ENCODE data around the gene UCN2. TPM values are rescaled to one million over a fixed set of nuclear protein-coding genes. Genes with fewer than 3 reads are reported as not detected.
"Not testable (repeated sequence)": the region's sequence is repeated elsewhere in the genome, so short reads cannot be mapped to it uniquely, and the experiment has no call there.

The UCN2 gene
- total RNA-seq, 1 donor from 2014 or later: not detected

- Mint-ChIP-seq H3K4me3 (no peak overlapping the region), H3K36me3 (ENCODE audit: low read depth) (peaks cover 55% of the 10 kb centered on the region), H3K27ac (peak overlapping the region; percentile 37), H3K27me3 (no peaks in the 10 kb centered on the region), H3K9me3 (no peaks in the 10 kb centered on the region), H3K4me1 (peaks cover 24% of the 10 kb centered on the region)
- DNase-seq: peak; percentile 95
- intact Hi-C loops (cut with micrococcal nuclease): loop anchor here (1.0 to 2.0 kb wide), 4 partner anchors 83 to 276 kb away; partner anchors contain the start of genes CCDC51 and TMA7
These were observed 14.6 kb downstream of the UCN2 start for GRCh38 chr3:48548729-48549705.

GRCh38 chr3:48548126-48548525 lies 15.5 kb downstream of the UCN2 start:
- no peak overlapping the region for H3K27ac Mint-ChIP-seq
- no peaks in the 10 kb centered on the region for H3K9me3 Mint-ChIP-seq
- H3K4me3 Mint-ChIP-seq: no peak overlapping the region
- intact Hi-C loops (cut with micrococcal nuclease): loop anchor here (1.0 to 2.0 kb wide), 4 partner anchors 82 to 275 kb away; partner anchors contain the start of genes CCDC51 and TMA7
- no peak for DNase-seq
- H3K36me3 Mint-ChIP-seq (ENCODE audit: low read depth): peaks cover 52% of the 10 kb centered on the region
- peaks cover 17% of the 10 kb centered on the region for H3K4me1 Mint-ChIP-seq
- H3K27me3 Mint-ChIP-seq: no peaks in the 10 kb centered on the region

DNA sequence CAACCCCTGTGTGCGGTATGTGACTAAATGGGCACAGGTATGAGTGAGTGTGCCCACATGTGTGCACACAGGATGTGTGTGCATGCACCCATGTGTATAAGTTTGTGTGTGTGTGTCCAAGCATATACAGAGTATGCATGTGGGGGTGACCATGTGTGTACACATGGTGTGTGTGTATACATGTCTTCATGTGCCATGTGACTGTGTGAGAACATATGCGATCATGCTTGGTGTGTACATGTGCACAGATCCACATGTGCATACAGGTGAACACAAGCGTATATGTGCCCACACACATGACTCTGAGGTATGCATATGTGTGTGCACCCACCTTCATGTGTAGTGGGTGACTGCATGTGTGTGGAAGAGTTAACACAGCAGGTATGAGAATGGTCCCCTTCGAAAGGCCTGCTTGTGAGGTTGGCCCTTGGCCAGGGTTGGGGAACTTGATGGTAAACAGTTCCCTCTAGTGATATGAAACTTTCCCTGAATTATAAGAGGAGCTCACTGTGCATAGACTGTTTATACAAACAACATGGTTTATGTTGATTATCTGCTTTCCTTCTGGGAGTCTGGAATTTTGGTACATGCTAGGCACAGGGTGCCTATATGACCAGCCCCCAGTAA lies 17.3 kb downstream of the UCN2 start:
- Mint-ChIP-seq H3K36me3 (ENCODE audit: low read depth) (peaks cover 57% of the 10 kb centered on the region), H3K27ac (no peak overlapping the region), H3K4me3 (no peak overlapping the region), H3K4me1 (peaks cover 15% of the 10 kb centered on the region), H3K27me3 (no peaks in the 10 kb centered on the region), H3K9me3 (no peaks in the 10 kb centered on the region)
- intact Hi-C loops (cut with micrococcal nuclease): no loop called here
- DNase-seq: peak; percentile 54

- H3K27me3 Mint-ChIP-seq: no peaks in the 10 kb centered on the region
- H3K27ac Mint-ChIP-seq: no peak overlapping the region
- H3K9me3 Mint-ChIP-seq: no peaks in the 10 kb centered on the region
- H3K36me3 Mint-ChIP-seq (ENCODE audit: low read depth): peaks cover 53% of the 10 kb centered on the region
- no peak for DNase-seq
- intact Hi-C loops (cut with micrococcal nuclease): no loop called here
- peaks cover 4% of the 10 kb centered on the region for H3K4me1 Mint-ChIP-seq
- no peak overlapping the region for H3K4me3 Mint-ChIP-seq
These were observed 19.4 kb downstream of the UCN2 start for GRCh38 chr3:48544141-48544540.

GRCh38 chr3:48543271-48543866 lies 20.2 kb downstream of the UCN2 start:
- Mint-ChIP-seq H3K9me3 (no peaks in the 10 kb centered on the region), H3K4me1 (peaks cover 2% of the 10 kb centered on the region), H3K36me3 (ENCODE audit: low read depth) (peaks cover 55% of the 10 kb centered on the region), H3K4me3 (no peak overlapping the region), H3K27ac (no peak overlapping the region), H3K27me3 (no peaks in the 10 kb centered on the region)
- intact Hi-C loops (cut with micrococcal nuclease): no loop called here
- DNase-seq: no peak

- Mint-ChIP-seq H3K9me3 (no peaks in the 10 kb centered on the region), H3K27me3 (no peaks in the 10 kb centered on the region), H3K4me3 (no peak overlapping the region), H3K4me1 (peaks cover 6% of the 10 kb centered on the region), H3K36me3 (ENCODE audit: low read depth) (peaks cover 61% of the 10 kb centered on the region), H3K27ac (no peak overlapping the region)
- DNase-seq: no peak
- intact Hi-C loops (cut with micrococcal nuclease): no loop called here
These were observed 25.1 kb downstream of the UCN2 start for GRCh38 chr3:48538451-48538850.

DNA sequence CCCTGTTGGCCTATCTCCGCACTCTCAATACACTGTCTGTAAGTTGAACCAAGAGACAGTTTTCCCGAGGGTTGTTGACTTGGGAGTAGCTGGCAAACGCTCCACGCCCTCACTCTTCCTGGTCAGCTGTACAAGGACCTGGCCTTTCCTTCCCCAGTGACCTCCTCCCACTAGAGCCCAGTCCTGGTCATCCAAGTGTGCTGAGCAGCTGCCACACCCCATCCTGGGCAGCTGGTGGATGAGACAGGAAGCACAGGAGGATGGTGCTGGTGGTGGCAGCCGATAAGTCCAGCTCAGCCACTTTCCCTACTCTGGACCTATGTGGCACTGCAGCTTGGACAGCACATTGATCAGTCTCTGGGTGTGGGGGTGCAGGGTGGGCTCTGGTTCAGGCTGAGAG lies 26.8 kb downstream of the UCN2 start:
- Mint-ChIP-seq H3K27ac (no peak overlapping the region), H3K4me3 (no peak overlapping the region), H3K36me3 (ENCODE audit: low read depth) (peaks cover 66% of the 10 kb centered on the region), H3K27me3 (no peaks in the 10 kb centered on the region), H3K9me3 (no peaks in the 10 kb centered on the region), H3K4me1 (peaks cover 5% of the 10 kb centered on the region)
- intact Hi-C loops (cut with micrococcal nuclease): no loop called here
- no peak for DNase-seq

- no peak for DNase-seq
- intact Hi-C loops (cut with micrococcal nuclease): no loop called here
- H3K9me3 Mint-ChIP-seq: no peaks in the 10 kb centered on the region
- peaks cover 4% of the 10 kb centered on the region for H3K4me1 Mint-ChIP-seq
- H3K36me3 Mint-ChIP-seq (ENCODE audit: low read depth): peaks cover 66% of the 10 kb centered on the region
- H3K4me3 Mint-ChIP-seq: no peak overlapping the region
- H3K27ac Mint-ChIP-seq: no peak overlapping the region
- H3K27me3 Mint-ChIP-seq: no peaks in the 10 kb centered on the region
These were observed 27.5 kb downstream of the UCN2 start for GRCh38 chr3:48536116-48536515.

DNA sequence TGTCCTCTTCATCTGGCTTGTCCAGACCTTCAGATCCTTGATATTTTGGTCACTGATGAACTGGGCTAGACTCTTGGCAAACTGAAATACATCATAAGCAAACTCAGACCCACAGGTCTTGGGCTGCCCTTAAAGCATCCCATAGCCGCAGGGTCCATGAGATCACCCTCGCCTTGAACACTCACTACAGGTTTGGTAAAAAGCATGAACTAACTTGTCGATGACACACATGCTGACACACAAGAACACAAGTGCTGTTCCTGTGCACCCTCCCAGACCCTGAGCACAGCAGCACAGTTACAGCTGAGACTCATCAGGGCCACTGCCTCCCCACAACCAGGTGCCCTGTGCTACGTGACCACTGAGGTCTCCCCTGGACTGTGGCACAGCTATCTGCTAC lies 28.0 kb downstream of the UCN2 start:
- H3K36me3 Mint-ChIP-seq (ENCODE audit: low read depth): peaks cover 65% of the 10 kb centered on the region
- peaks cover 4% of the 10 kb centered on the region for H3K4me1 Mint-ChIP-seq
- H3K27me3 Mint-ChIP-seq: no peaks in the 10 kb centered on the region
- no peaks in the 10 kb centered on the region for H3K9me3 Mint-ChIP-seq
- intact Hi-C loops (cut with micrococcal nuclease): no loop called here
- H3K4me3 Mint-ChIP-seq: no peak overlapping the region
- no peak for DNase-seq
- no peak overlapping the region for H3K27ac Mint-ChIP-seq

- Mint-ChIP-seq H3K4me1 (peaks cover 4% of the 10 kb centered on the region), H3K27me3 (no peaks in the 10 kb centered on the region), H3K36me3 (ENCODE audit: low read depth) (peaks cover 67% of the 10 kb centered on the region), H3K27ac (no peak overlapping the region), H3K9me3 (no peaks in the 10 kb centered on the region), H3K4me3 (no peak overlapping the region)
- DNase-seq: no peak
- intact Hi-C loops (cut with micrococcal nuclease): no loop called here
These were observed 30.6 kb downstream of the UCN2 start for GRCh38 chr3:48532977-48533337.

GRCh38 chr3:48532271-48532976 lies 31.2 kb downstream of the UCN2 start:
- Mint-ChIP-seq H3K27ac (no peak overlapping the region), H3K36me3 (ENCODE audit: low read depth) (peaks cover 67% of the 10 kb centered on the region), H3K27me3 (no peaks in the 10 kb centered on the region), H3K4me1 (peaks cover 4% of the 10 kb centered on the region), H3K9me3 (peaks cover under 1% of the 10 kb centered on the region), H3K4me3 (no peak overlapping the region)
- intact Hi-C loops (cut with micrococcal nuclease): no loop called here
- DNase-seq: no peak

- DNase-seq; H3K27me3 Mint-ChIP-seq; H3K4me1 Mint-ChIP-seq; intact Hi-C loops (cut with micrococcal nuclease); H3K27ac Mint-ChIP-seq; H3K9me3 Mint-ChIP-seq; H3K4me3 Mint-ChIP-seq: not testable (repeated sequence)
- peaks cover 69% of the 10 kb centered on the region for H3K36me3 Mint-ChIP-seq (ENCODE audit: low read depth)
These were observed 32.9 kb downstream of the UCN2 start for GRCh38 chr3:48530701-48531100.

- no peak overlapping the region for H3K4me3 Mint-ChIP-seq
These were observed 34.8 kb downstream of the UCN2 start for GRCh38 chr3:48528754-48529153.

More at GRCh38 chr3:48528754-48529153, 34.8 kb downstream of the UCN2 start:
- Mint-ChIP-seq H3K27ac (no peak overlapping the region), H3K9me3 (peaks cover 3% of the 10 kb centered on the region), H3K36me3 (ENCODE audit: low read depth) (peaks cover 57% of the 10 kb centered on the region), H3K27me3 (no peaks in the 10 kb centered on the region), H3K4me1 (peaks cover 4% of the 10 kb centered on the region)
- intact Hi-C loops (cut with micrococcal nuclease): no loop called here
- no peak for DNase-seq
